BJ (cell line): ENCODE measurements around the gene APBB2. TPM values are rescaled to one million over a fixed set of nuclear protein-coding genes. Genes with fewer than 3 reads are reported as not detected.

Source experiments
- CTCF ChIA-PET: fragments of 350-600 bp; formaldehyde crosslinking; extraction: SDS; loops from one replicate; lab custom pipeline; 2021; ENCODE audit warnings: antibody characterized with exemption, inconsistent platforms; lab: Yijun Ruan, JAX
- POLR2A ChIA-PET: fragments of 300-600 bp; sonication (Branson Sonifier 250); formaldehyde crosslinking; extraction: SDS; loops from one replicate; lab custom pipeline; 2021; ENCODE audit warnings: antibody characterized with exemption; lab: Charles Lee
- DNase-seq: peaks from one replicate; pipeline ENCODE4 v3.0.0-alpha.2; 2011; ENCODE audit warnings: low read depth
- H3K27me3 ChIP-seq: 2 replicates; pipeline ENCODE4 v1.6.0; 2011; ENCODE audit warnings: low read length; ENCODE audit not compliant: control insufficient read depth, insufficient read depth
- H3K36me3 ChIP-seq: 2 replicates; pipeline ENCODE4 v1.5.1; 2011; ENCODE audit warnings: low read length; ENCODE audit not compliant: control insufficient read depth, insufficient read depth
- H3K4me3 ChIP-seq: 2 replicates; pipeline ENCODE4 v1.5.1; 2011; ENCODE audit warnings: low read depth, mild to moderate bottlenecking, control low read depth, low read length
- polyA plus RNA-seq: library from polyadenylated mRNA; depleted of rRNA; stranded (reverse); fragments of >200 nt; gene quantifications from 2 replicates; pipeline ENCODE4 v1.2.3, GENCODE V29; 2011
- TF ChIP-seq, protein P1 (sequence below): IDR thresholded peaks from 2 replicates; pipeline ENCODE4 v1.5.1; 2011; ENCODE audit warnings: low read depth, mild to moderate bottlenecking, control low read depth, inconsistent platforms, low read length, moderate library complexity; ENCODE audit not compliant: insufficient read depth

The APBB2 gene
- polyA plus RNA-seq, 1 experiment: 50.3 TPM

DNA sequence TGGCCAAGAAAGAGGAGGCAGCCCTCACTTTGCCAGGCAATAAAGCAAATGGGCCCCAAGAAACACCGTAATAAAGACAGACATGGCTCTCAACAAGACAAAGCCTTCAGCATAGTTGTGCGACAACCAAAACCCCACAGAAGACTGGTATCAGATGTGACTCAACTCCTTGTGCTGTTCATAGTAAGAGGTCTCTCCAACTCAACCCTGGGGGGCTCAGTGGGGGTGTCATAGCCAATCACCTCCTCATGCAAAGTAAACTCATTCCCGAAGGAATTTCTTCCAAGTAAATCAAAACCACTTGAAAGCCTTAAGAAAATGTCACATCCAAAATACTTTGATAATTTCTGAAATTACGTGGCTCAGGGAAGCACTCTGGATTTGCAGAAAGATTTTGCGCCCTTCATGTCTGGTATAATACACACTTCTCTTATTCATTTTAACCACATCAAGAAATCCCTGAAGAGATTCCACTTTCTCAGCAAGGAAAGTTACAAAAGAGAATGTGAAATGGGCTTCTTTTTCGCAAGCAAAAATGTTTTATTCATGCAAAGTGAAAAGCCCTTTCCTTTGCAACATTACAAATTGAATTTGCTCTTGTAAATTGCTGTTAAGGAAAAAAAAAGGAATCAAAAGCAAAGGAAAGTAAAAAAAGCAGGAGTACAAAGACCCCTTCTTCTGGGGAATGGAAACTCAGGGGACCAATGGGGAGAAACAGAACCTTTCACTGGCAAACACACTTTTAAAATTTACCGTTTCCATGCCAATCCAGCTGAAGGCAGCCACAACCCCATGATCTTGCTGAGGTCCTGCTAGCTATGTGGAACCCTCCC, 327.2 kb downstream of the APBB2 start:
- POLR2A ChIA-PET: no interaction called here
- H3K4me3 ChIP-seq: no peak overlapping the region
- DNase-seq: no peak
- H3K36me3 ChIP-seq: peaks cover 3% of the 10 kb centered on the region
- CTCF ChIA-PET: interaction anchor here (3.7 kb wide), 1 partner anchor 11 kb away, joined by 34 read pairs; no protein-coding TSS in a partner anchor
- H3K27me3 ChIP-seq: no peaks in the 10 kb centered on the region
- TF ChIP-seq, protein P1, sequence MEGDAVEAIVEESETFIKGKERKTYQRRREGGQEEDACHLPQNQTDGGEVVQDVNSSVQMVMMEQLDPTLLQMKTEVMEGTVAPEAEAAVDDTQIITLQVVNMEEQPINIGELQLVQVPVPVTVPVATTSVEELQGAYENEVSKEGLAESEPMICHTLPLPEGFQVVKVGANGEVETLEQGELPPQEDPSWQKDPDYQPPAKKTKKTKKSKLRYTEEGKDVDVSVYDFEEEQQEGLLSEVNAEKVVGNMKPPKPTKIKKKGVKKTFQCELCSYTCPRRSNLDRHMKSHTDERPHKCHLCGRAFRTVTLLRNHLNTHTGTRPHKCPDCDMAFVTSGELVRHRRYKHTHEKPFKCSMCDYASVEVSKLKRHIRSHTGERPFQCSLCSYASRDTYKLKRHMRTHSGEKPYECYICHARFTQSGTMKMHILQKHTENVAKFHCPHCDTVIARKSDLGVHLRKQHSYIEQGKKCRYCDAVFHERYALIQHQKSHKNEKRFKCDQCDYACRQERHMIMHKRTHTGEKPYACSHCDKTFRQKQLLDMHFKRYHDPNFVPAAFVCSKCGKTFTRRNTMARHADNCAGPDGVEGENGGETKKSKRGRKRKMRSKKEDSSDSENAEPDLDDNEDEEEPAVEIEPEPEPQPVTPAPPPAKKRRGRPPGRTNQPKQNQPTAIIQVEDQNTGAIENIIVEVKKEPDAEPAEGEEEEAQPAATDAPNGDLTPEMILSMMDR: no peak

GRCh38 chr4:40881851-40882250, 332.5 kb downstream of the APBB2 start:
- Histone ChIP-seq H3K36me3 (peaks cover 4% of the 10 kb centered on the region), H3K4me3 (no peak overlapping the region), H3K27me3 (no peaks in the 10 kb centered on the region)
- no peak for DNase-seq
- ChIA-PET POLR2A (no interaction called here), CTCF (interaction anchor here (1.5 kb wide), 1 partner anchor 15 kb away, joined by 4 read pairs; no protein-coding TSS in a partner anchor)
- TF ChIP-seq, protein P1: no peak

- no peak for DNase-seq
- H3K27me3 ChIP-seq: no peaks in the 10 kb centered on the region
- ChIA-PET POLR2A (interaction anchor here (0.6 kb wide), 2 partner anchors 23 to 208 kb away, joined by 4 to 15 read pairs; no protein-coding TSS in a partner anchor), CTCF (no interaction called here)
- TF ChIP-seq, protein P1: no peak
- no peak overlapping the region for H3K4me3 ChIP-seq
- peaks cover 3% of the 10 kb centered on the region for H3K36me3 ChIP-seq
Observed at GRCh38 chr4:40881096-40881495, 333.2 kb downstream of the APBB2 start.

DNA sequence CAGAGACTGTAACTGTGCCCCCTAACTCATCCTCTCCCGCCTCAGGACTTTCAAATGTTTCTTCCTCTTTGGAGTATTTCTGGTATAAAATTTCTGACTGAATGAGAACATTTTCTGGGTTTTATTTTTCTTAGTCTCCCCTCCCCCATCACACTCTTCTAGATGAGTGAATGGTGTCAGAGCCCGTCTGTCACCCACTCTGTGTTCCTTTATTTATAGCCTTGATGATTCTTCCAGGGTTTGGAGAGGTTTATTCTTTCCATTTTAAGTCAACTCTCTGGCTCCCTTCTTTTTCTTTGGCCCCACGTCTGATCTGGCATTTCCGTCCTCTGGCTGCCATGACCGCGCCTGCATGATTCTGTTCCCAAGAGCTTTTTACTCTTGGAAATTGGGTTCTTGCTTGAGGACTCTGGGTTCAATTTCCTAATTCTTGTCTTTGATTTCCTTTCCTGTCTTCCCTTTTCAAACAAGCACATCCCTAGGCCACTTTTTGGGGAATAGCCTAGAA, 335.7 kb downstream of the APBB2 start:
- ChIA-PET CTCF (interaction anchor here (1.3 to 2.1 kb wide), 2 partner anchors 19 to 21 kb away, joined by 5 to 7 read pairs; no protein-coding TSS in a partner anchor), POLR2A (no interaction called here)
- Histone ChIP-seq H3K4me3 (no peak overlapping the region), H3K36me3 (peaks cover 3% of the 10 kb centered on the region), H3K27me3 (no peaks in the 10 kb centered on the region)
- DNase-seq: no peak
- TF ChIP-seq, protein P1: no peak

- DNase-seq: no peak
- TF ChIP-seq, protein P1: no peak
- CTCF ChIA-PET: interaction anchor here (1.0 to 1.3 kb wide), 2 partner anchors 23 to 35 kb away, joined by 3 to 5 read pairs; no protein-coding TSS in a partner anchor
- H3K4me3 ChIP-seq: no peak overlapping the region
- POLR2A ChIA-PET: no interaction called here
- peaks cover 6% of the 10 kb centered on the region for H3K36me3 ChIP-seq
- H3K27me3 ChIP-seq: no peaks in the 10 kb centered on the region
Observed at GRCh38 chr4:40877081-40877480, 337.3 kb downstream of the APBB2 start.
